ENCODE measurements around the gene NUDT14.

NUDT14 gene

DNA sequence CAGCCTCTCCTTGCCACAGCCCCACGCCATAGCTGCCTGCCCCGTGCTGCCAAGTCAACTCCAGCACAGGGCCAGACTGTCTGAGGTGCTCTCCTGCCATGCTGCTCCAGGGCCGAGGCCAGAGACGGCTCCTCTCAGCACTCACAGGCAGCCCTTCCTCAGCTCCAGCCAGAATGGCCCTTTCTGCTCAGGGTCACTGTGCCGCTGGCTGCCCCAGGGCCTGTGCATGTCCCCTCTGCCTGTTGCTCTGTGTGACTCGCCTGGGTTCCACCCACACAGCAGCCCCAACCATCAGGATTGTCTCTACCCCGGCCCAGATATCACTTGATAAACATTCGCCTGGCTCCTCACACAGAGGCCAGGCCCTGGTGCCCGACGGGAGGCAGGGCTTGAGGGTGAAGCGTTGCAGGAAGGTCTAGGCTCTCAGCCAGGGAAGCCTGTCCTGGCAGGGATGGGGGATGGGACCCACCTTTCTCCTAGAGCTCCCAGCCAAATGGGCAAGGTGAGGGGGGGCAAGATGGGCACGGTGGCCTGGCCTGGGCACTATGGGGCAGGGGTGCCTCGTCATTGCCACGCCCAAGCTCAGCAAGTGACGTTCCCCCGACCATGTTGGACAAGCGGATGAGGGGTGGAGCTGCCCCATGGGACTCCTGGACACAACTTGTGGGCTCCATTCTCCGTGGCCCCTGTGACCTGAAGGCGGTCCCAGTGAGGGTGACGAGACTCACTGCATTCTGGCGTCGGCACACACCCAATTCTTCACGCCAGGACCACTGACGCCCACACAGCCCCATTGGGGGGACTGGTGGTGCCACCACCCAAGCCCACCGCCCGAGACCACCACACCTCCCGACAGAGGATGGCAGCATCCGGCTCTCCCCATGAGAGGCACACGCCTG is 39.8 kb upstream of the NUDT14 start:
- Histone ChIP-seq H3K9me3 (ENCODE audit: control insufficient read depth, low read length) (no peaks in the 10 kb centered on the region), H3K4me3 (ENCODE audit: insufficient read depth, low read depth, low read length) (no peak overlapping the region), H3K4me1 (ENCODE audit: control insufficient read depth, insufficient read depth, low read length) (no peaks in the 10 kb centered on the region), H3K36me3 (ENCODE audit: control insufficient read depth, insufficient read depth, low read length) (peaks cover 10% of the 10 kb centered on the region), H3K27me3 (ENCODE audit: control insufficient read depth, insufficient read depth, low read length, poor library complexity, severe bottlenecking) (no peaks in the 10 kb centered on the region), H3K27ac (ENCODE audit: insufficient read depth, low read depth, low read length, poor library complexity, severe bottlenecking) (no peak overlapping the region)
- WGBS, 2 experiments, result 96% methylated on average over 29 of the region's 29 CpGs

GRCh38 chr14:105219753-105220152 is 38.6 kb upstream of the NUDT14 start:
- no peaks in the 10 kb centered on the region for H3K9me3 ChIP-seq (ENCODE audit: control insufficient read depth, low read length)
- H3K36me3 ChIP-seq (ENCODE audit: control insufficient read depth, insufficient read depth, low read length), result peaks cover 5% of the 10 kb centered on the region
- no peaks in the 10 kb centered on the region for H3K4me1 ChIP-seq (ENCODE audit: control insufficient read depth, insufficient read depth, low read length)
- no peaks in the 10 kb centered on the region for H3K27me3 ChIP-seq (ENCODE audit: control insufficient read depth, insufficient read depth, low read length, poor library complexity, severe bottlenecking)
- H3K4me3 ChIP-seq (ENCODE audit: insufficient read depth, low read depth, low read length), result no peak overlapping the region
- no peak overlapping the region for H3K27ac ChIP-seq (ENCODE audit: insufficient read depth, low read depth, low read length, poor library complexity, severe bottlenecking)
- 96% methylated on average over 17 of the region's 17 CpGs for WGBS, 2 experiments

- WGBS, 2 experiments, result 95 to 96% methylated on average over 29 of the region's 29 CpGs
- H3K9me3 ChIP-seq (ENCODE audit: control insufficient read depth, low read length), result no peaks in the 10 kb centered on the region
- peaks cover 5% of the 10 kb centered on the region for H3K36me3 ChIP-seq (ENCODE audit: control insufficient read depth, insufficient read depth, low read length)
These were observed 38.0 kb upstream of the NUDT14 start for GRCh38 chr14:105219043-105219612.

DNA sequence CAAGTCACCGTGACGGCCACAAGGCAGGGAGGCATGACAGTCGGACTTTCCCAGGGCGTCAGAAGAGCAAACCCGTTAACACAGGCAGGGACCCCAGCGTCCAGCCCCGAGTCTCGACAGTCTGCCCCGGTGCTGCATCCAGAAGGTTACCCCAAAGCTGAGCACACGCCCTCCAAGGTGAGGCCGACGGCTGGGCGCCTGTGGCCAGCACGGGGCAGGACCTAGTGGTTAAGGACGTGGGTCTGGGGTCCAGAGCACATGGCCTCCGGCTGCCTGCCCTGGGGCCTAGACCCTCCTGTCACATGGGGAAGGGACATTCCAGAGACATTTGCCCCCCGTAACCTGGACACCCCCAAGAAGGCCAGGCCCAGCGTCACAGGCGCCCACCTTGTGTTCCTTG is 37.5 kb upstream of the NUDT14 start:
- WGBS, 2 experiments, result 95% methylated on average over 19 of the region's 19 CpGs
- Histone ChIP-seq H3K27ac (ENCODE audit: insufficient read depth, low read depth, low read length, poor library complexity, severe bottlenecking) (no peak overlapping the region), H3K9me3 (ENCODE audit: control insufficient read depth, low read length) (no peaks in the 10 kb centered on the region), H3K27me3 (ENCODE audit: control insufficient read depth, insufficient read depth, low read length, poor library complexity, severe bottlenecking) (no peaks in the 10 kb centered on the region), H3K4me1 (ENCODE audit: control insufficient read depth, insufficient read depth, low read length) (no peaks in the 10 kb centered on the region), H3K36me3 (ENCODE audit: control insufficient read depth, insufficient read depth, low read length) (peaks cover 5% of the 10 kb centered on the region), H3K4me3 (ENCODE audit: insufficient read depth, low read depth, low read length) (no peak overlapping the region)

More at GRCh38 chr14:105219043-105219612, 38.0 kb upstream of the NUDT14 start:
- H3K4me3 ChIP-seq (ENCODE audit: insufficient read depth, low read depth, low read length), result no peak overlapping the region
- H3K27me3 ChIP-seq (ENCODE audit: control insufficient read depth, insufficient read depth, low read length, poor library complexity, severe bottlenecking), result no peaks in the 10 kb centered on the region
- H3K27ac ChIP-seq (ENCODE audit: insufficient read depth, low read depth, low read length, poor library complexity, severe bottlenecking), result no peak overlapping the region
- H3K4me1 ChIP-seq (ENCODE audit: control insufficient read depth, insufficient read depth, low read length), result no peaks in the 10 kb centered on the region

GRCh38 chr14:105217774-105218173 is 36.7 kb upstream of the NUDT14 start:
- Histone ChIP-seq H3K4me3 (ENCODE audit: insufficient read depth, low read depth, low read length) (no peak overlapping the region), H3K36me3 (ENCODE audit: control insufficient read depth, insufficient read depth, low read length) (peaks cover 5% of the 10 kb centered on the region), H3K27ac (ENCODE audit: insufficient read depth, low read depth, low read length, poor library complexity, severe bottlenecking) (no peak overlapping the region), H3K4me1 (ENCODE audit: control insufficient read depth, insufficient read depth, low read length) (no peaks in the 10 kb centered on the region), H3K27me3 (ENCODE audit: control insufficient read depth, insufficient read depth, low read length, poor library complexity, severe bottlenecking) (no peaks in the 10 kb centered on the region), H3K9me3 (ENCODE audit: control insufficient read depth, low read length) (no peaks in the 10 kb centered on the region)
- 94 to 95% methylated on average over 11 of the region's 11 CpGs for WGBS, 2 experiments

DNA sequence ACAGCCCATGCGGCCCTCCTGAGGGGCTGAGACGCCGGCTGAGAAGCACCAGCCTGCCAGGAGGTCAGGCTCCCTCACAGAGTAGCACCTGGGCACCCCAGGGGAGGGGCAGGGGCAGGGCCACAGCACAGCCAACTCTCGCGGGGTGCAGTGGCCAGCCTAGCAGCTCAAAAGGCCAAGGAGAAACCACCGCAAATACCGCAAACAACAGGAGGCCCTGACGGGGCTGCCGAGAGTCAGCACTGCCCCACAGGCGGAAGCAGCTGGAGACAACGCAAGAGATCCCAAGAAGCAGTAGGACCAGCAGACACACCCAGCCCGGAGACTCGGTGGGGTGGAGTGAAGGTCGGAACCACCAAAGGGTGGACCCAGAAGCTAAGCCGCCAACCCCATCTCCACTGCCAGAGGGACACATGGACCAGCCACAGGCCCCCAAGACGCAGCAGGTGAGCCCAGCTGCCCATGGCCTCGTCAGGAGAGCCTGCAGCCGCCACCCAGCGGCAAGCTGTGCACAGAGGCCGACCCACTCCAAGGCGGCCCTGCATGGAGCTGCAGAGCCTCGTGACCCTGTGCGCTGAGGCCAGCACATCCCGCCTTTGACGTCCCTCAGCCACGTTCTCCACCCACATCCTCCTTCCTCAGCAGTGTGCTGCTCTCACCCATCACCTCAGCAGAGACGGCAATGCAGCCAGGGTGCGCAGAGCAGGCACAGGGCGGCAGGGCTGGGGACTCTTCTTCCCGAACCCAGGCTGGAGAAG is 35.6 kb upstream of the NUDT14 start:
- H3K27me3 ChIP-seq (ENCODE audit: control insufficient read depth, insufficient read depth, low read length, poor library complexity, severe bottlenecking), result no peaks in the 10 kb centered on the region
- H3K4me3 ChIP-seq (ENCODE audit: insufficient read depth, low read depth, low read length), result no peak overlapping the region
- H3K4me1 ChIP-seq (ENCODE audit: control insufficient read depth, insufficient read depth, low read length), result no peaks in the 10 kb centered on the region
- 93 to 94% methylated on average over 30 of the region's 30 CpGs for WGBS, 2 experiments
- H3K36me3 ChIP-seq (ENCODE audit: control insufficient read depth, insufficient read depth, low read length), result peaks cover 5% of the 10 kb centered on the region
- H3K27ac ChIP-seq (ENCODE audit: insufficient read depth, low read depth, low read length, poor library complexity, severe bottlenecking), result no peak overlapping the region
- no peaks in the 10 kb centered on the region for H3K9me3 ChIP-seq (ENCODE audit: control insufficient read depth, low read length)

DNA sequence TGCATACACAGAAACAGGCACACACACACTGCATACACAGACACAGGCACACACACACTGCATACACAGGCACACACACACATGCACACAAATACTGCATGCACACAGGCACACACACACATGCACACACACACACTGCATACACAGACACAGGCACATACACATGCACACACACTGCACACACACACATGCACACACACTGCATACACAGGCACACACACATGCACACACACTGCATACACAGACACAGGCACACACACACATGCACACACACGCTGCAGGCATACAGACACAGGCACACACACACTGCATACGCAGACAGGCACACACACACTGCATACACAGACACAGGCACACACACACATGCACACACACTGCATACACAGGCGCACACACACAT is 34.5 kb upstream of the NUDT14 start:
- Histone ChIP-seq H3K9me3 (ENCODE audit: control insufficient read depth, low read length) (no peaks in the 10 kb centered on the region), H3K27ac (ENCODE audit: insufficient read depth, low read depth, low read length, poor library complexity, severe bottlenecking) (no peak overlapping the region), H3K27me3 (ENCODE audit: control insufficient read depth, insufficient read depth, low read length, poor library complexity, severe bottlenecking) (no peaks in the 10 kb centered on the region), H3K4me1 (ENCODE audit: control insufficient read depth, insufficient read depth, low read length) (no peaks in the 10 kb centered on the region), H3K36me3 (ENCODE audit: control insufficient read depth, insufficient read depth, low read length) (no peaks in the 10 kb centered on the region), H3K4me3 (ENCODE audit: insufficient read depth, low read depth, low read length) (no peak overlapping the region)
- WGBS, 2 experiments, result 89 to 97% methylated on average over 3 of the region's 3 CpGs

- no peak overlapping the region for H3K4me3 ChIP-seq (ENCODE audit: insufficient read depth, low read depth, low read length)
- no peaks in the 10 kb centered on the region for H3K27me3 ChIP-seq (ENCODE audit: control insufficient read depth, insufficient read depth, low read length, poor library complexity, severe bottlenecking)
- WGBS, 2 experiments, result 94% methylated on average over 14 of the region's 14 CpGs
- H3K4me1 ChIP-seq (ENCODE audit: control insufficient read depth, insufficient read depth, low read length), result no peaks in the 10 kb centered on the region
- no peaks in the 10 kb centered on the region for H3K36me3 ChIP-seq (ENCODE audit: control insufficient read depth, insufficient read depth, low read length)
- no peaks in the 10 kb centered on the region for H3K9me3 ChIP-seq (ENCODE audit: control insufficient read depth, low read length)
- no peak overlapping the region for H3K27ac ChIP-seq (ENCODE audit: insufficient read depth, low read depth, low read length, poor library complexity, severe bottlenecking)
These were observed 33.3 kb upstream of the NUDT14 start for GRCh38 chr14:105214324-105214915.

- Histone ChIP-seq H3K9me3 (ENCODE audit: control insufficient read depth, low read length) (no peaks in the 10 kb centered on the region), H3K36me3 (ENCODE audit: control insufficient read depth, insufficient read depth, low read length) (no peaks in the 10 kb centered on the region), H3K4me3 (ENCODE audit: insufficient read depth, low read depth, low read length) (no peak overlapping the region), H3K27ac (ENCODE audit: insufficient read depth, low read depth, low read length, poor library complexity, severe bottlenecking) (no peak overlapping the region), H3K27me3 (ENCODE audit: control insufficient read depth, insufficient read depth, low read length, poor library complexity, severe bottlenecking) (no peaks in the 10 kb centered on the region), H3K4me1 (ENCODE audit: control insufficient read depth, insufficient read depth, low read length) (no peaks in the 10 kb centered on the region)
- 93 to 94% methylated on average over 10 of the region's 10 CpGs for WGBS, 2 experiments
These were observed 32.2 kb upstream of the NUDT14 start for GRCh38 chr14:105213361-105213760.
